Umbilical cord (tissue), 2 donors: ENCODE results near the gene KCNK7. TPM values are rescaled to one million over a fixed set of nuclear protein-coding genes. Genes with fewer than 3 reads are reported as not detected.

Experiments used
- DNase-seq: peaks from one replicate; pipeline ENCODE4 v3.0.0-alpha.2; 2015; ENCODE audit warnings: low spot score
- total RNA-seq: library from RNA; depleted of rRNA; stranded (reverse); fragments of >200 nt; gene quantifications from one replicate; pipeline ENCODE4 v1.2.3, GENCODE V29; 2014; ENCODE audit warnings: low replicate concordance; ENCODE audit not compliant: insufficient read depth

Gene KCNK7
- total RNA-seq, 1 donor from 2014 or later: not detected

DNA sequence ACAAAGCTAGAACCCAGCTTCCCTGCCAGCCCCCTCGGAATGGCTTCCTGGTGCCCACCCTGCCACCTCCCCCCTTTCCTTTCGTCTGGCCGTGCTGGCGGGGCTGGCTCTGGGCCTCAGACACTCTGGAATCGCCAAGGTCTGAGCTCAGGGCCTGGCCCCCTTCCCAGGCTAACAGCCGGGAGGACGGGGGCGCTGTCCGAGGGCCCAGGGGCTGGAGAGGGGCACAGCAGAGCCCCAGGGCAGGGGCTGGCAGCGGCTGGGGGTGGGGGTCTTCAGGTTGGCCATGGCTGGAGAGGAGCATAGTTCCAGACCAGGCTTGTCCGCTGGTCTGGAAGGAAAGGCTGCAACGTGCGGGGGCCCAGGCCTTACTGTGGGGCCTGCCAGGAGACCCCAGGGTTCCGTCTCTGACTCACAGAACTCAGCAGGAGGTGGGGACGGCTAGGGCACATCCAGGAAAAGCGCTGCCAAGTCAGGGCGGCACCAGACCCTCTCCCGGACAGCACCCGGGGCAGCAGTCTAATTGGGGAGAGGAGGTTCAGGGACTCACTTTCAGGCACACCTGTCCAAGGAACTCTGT lies 36.6 kb downstream of the KCNK7 start:
- DNase-seq: no peak

DNA sequence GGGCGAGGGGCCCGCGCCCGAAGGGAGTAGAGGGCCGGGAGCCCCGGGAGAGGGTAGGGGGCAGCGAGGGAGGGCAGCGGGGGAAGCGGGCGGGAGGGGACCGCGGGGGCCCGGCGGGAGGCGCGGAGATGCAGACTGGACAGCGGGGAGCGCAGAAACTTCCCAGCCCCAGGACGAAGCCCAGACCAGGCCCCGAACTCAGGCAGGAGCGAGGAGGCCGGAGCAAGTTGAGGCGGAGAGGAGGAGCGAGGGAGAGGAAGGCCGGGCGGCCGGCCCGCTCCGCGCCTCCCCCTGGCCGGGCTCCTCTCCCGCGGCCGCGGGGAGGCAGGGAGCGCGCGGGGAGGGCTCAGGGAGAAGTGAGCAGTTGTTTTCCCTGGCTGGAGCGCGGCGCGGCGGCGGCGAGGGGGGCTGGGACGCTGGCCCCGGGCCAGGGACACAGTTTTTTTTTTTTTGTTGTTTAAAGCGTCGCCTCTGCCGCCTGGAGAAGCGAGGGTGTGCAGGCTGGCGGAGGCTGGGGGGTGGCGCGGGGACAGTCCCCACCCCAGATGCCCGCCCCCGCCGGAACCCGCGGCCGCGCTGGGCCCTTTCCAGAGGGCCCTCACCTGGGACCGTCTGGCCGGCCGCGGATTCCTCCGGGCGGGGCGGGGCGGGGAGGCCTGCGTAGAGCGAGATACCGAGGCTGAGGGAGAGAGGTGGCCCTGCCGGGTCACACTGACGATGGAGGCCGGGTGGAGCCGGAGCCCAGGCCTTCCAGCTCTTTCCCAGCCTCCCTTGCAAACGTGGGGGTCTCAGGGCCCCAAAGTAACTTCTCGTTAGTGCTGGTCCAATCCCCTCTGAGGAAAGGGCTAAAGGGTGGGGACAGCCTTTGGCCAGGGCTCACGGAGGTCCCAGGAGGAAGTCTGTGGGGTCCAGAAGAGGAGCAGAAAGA lies 37.3 kb downstream of the KCNK7 start, which contains the start of gene LTBP3:
LTBP3 (minus strand) TSS at position 358 of the 928 bp plus-strand sequence. CDS start 400 bp downstream, outside the sequence.
- peak; percentile 92 for DNase-seq

DNA sequence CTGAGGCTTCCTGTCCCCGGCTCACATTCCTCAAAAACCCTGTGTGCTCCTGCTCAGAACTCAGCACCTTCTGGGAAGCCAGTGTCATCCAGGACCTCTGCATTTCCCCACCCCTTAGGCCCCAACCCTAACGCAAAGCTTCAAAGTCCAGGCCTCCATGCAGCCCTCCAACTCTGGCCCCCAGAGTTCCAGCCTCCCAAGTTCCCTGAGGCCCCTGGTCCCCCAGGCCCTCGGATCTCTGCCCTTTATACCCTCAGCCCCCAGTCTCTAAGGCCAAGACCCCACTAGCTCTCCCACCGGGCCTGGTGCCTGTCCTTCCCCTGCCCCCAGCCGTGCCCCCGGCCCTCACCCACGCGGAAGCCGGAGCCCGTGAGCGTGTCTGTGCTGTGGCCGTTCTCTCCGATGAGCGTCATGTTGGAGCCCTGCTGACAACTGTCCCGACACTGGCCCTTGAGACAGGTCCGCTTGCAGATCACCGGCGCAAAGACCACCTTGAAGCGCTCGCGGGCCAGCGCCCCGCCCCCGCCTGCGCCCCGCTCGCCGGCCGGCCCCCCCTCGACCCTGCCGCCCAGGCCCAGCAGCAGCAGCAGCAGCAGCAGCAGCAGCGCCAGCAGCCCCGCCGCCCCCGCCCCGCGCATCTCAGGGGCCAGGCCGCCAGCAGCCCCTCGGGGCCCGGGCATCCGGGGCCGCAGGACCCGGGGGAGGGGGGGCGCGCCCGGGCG lies 38.2 kb downstream of the KCNK7 start:
- DNase-seq: peak; percentile 43

DNA sequence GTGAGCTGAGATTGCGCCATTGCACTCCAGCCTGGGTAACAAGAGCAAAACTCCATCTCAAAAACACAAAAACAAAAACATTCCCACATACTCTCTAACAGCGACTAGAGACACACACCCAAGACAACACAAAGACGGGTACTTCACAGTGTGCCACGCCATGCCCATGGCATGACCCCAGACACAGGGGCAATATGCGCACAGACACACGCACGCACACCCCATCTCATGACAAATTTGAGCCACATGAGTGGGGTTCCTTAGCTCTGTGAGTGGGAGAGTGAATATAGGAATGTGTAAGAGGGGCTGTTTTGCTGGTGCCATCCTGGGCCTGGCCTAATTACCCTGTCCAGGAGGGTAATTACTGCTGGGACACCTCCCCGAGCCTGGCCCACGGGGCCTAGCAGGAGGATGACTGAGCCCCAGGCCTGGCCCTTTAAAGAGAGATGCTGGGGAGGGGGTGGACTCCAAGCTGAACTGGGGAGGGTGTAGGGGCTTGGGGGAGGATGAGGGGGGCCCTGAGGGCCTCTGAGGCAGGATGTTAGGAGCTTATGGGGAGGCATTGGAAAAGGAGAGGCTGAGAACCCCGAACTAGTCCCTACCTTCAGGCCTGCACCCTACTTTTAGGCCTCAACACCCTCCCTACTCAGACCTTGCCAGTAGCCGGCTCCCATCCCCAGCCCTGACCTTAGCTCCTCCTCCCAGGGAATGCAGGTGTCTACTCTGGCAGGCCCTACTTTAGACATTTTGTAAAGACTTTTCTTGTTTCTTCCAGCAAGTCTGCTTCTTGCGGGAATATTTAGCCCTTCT lies 38.9 kb downstream of the KCNK7 start:
- no peak for DNase-seq

GRCh38 chr11:65555693-65556231 lies 39.8 kb downstream of the KCNK7 start:
- DNase-seq: peak; percentile 68

DNA sequence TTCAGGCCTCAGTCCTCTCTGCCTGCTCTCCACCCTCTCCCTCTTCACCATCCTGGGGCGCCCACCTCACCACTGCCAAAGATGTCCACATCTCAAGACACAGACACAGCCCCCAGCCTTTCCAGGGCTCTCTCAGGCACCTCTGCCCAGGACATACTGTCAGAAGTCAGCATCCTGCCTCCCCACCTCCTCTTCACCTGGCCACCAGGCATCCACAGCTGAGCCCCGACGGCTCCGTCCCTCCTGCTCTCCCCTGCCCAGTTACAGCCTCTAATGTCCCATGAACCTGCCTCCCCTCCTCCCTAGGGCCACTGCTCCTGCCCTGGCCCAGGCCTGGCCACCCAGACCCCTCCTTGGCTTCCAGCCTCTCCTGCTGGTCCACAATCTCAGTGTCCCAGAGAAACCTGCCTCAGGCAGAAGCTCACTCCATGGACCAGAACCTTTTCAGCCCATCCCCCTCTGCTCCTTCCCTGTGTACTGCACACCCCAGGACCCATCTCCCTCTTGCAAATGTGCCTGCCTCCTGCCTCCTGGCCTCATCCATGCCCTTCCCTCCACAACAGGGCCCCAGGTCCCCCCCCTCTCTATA lies 40.7 kb downstream of the KCNK7 start:
- DNase-seq: no peak

GRCh38 chr11:65554057-65554818 lies 41.4 kb downstream of the KCNK7 start:
- no peak for DNase-seq

GRCh38 chr11:65553301-65554001 lies 42.1 kb downstream of the KCNK7 start:
- no peak for DNase-seq

DNA sequence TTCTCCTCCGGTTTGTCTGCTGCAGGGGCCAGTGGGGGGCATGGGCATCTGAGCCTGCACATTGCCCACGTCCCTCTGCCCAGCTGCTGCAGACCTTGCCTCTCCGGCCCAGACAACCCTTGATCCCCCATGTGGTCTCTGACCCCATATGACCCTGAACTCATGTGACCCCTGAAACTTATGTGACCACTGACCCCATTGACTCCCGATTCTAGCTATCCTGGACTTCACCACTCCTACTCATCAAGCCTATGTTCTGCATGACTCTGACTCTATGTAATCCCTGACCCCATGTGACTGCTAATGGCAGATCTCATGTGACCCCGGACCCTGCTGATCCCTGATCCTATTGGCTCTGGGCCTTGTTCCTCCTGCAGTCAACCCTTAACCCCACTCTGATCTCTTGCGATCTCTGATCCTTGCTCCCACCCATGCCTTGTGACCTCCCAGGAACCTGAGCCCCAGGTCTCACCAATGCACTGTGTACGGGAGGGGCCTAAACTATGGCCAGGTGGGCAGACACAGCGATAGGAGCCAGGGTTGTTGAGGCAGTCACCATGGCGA lies 43.1 kb downstream of the KCNK7 start:
- no peak for DNase-seq

- no peak for DNase-seq
Observed at GRCh38 chr11:65551572-65552387, 43.8 kb downstream of the KCNK7 start.

DNA sequence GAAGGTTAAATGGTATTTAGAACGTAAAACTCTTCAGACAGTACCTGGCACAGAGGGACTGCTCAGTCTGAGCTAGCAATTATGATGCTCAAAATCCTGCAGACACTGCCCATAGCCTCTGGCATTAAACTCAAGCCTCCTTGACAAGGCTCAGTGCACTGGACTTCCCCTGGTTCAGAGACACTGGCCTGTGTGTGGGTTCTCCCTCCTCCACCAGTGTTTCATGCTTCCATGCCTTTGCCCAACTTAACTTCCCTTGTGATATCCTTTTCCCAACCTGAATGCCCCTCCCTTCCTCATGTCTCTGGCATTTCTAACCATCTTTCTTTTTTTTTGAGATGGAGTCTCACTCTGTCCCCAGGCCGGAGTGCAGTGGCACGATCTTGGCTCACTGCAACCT lies 46.5 kb downstream of the KCNK7 start:
- DNase-seq: no peak

- DNase-seq: no peak
Observed at GRCh38 chr11:65548395-65548794, 47.2 kb downstream of the KCNK7 start.

DNA sequence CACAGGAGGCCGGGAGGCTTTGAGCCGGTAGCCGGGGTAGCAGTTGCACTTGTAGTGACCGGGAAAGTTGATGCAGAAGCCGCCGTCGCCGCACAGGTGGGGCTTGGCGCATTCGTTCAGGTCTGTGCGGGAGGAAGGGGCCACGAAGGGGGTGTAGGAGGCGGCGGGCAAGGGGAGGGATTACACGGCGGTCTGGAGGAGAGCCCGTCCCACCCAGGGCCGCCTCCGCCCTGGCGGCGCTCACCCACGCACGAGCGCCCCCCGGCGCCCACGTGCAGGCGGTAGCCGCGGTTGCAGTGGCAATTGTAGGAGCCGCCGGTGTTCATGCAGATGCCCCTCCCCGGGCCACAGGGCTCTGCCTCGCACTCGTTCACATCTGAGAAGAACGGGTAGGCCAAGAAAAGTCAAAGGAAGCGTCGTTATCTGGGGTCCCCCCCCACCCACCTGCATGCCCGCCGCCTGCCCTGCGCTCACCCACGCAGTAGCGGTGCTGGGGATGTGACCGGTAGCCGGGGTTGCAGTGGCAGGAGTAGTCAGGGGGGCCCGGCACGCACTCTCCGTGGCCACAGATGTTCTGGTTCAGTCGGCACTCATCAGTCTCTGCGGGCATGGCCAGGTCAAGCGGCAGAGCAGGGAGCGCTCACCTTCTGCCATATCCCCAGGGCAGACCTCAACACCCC lies 48.0 kb downstream of the KCNK7 start:
- DNase-seq: no peak

- DNase-seq: no peak
Observed at GRCh38 chr11:65546217-65546958, 49.2 kb downstream of the KCNK7 start.

GRCh38 chr11:65545853-65546216 lies 49.8 kb downstream of the KCNK7 start:
- no peak for DNase-seq
